GM12878 (cell line): ENCODE results near the gene PSENEN. TPM values are rescaled to one million over a fixed set of nuclear protein-coding genes. Genes with fewer than 3 reads are reported as not detected.
A peak's percentile ranks its signal among the peaks of the same experiment; 100 is the strongest.

Experiments used
- ATAC-seq: fragments of 200-7000 bp; cut with Tn5 transposase; 3 replicates; pipeline ENCODE4 v1.9.1; 2020; ENCODE audit warnings: mild to moderate bottlenecking, moderate library complexity
- BruUV-seq: library from RNA; stranded (reverse); fragments of 400-500 nt; replicated peaks from 2 replicates; lab custom pipeline; 2021; lab: Mats Ljungman, UMichigan
- CTCF ChIA-PET: fragments of 300-600 bp; sonication (Branson Sonifier 250); formaldehyde crosslinking; extraction: SDS; loops from one replicate; lab custom pipeline; 2021; ENCODE audit warnings: inconsistent platforms; lab: Yijun Ruan, JAX
- POLR2A ChIA-PET: fragments of 350-600 bp; formaldehyde crosslinking; extraction: SDS; loops from one replicate; lab custom pipeline; 2021; ENCODE audit warnings: inconsistent platforms; lab: Charles Lee
- RAD21 ChIA-PET: fragments of 300-600 bp; sonication (Branson Sonifier 250); formaldehyde crosslinking; loops from one replicate; lab custom pipeline; 2023; ENCODE audit warnings: antibody characterized with exemption; ENCODE audit not compliant: unreplicated experiment; lab: Charles Lee
- SMC1A ChIA-PET: fragments of 300-600 bp; sonication (Branson Sonifier 250); formaldehyde crosslinking; loops from one replicate; lab custom pipeline; 2023; ENCODE audit not compliant: unreplicated experiment, uncharacterized antibody; lab: Charles Lee
- DNase-seq: peaks from one replicate; pipeline ENCODE4 v3.0.0-alpha.2; 2011; ENCODE audit warnings: low read depth, low spot score
- FAIRE-seq: peaks from 3 replicates; lab custom pipeline; 2011; peaks lifted over from hg19 to GRCh38; lab: Jason Lieb, UNC
- H2AFZ ChIP-seq: 2 replicates; pipeline ENCODE4 v1.6.0; 2011; ENCODE audit warnings: low read depth, low read length, control low read depth; ENCODE audit not compliant: control insufficient read depth
- H3K27ac ChIP-seq: 2 replicates; pipeline ENCODE4 v1.5.1; 2011; ENCODE audit warnings: control low read depth; ENCODE audit not compliant: control insufficient read depth, insufficient read depth
- H3K27me3 ChIP-seq, 2 experiments: replicated peaks in 1 of 2; 2 replicates each; pipeline versions ENCODE4 v1.6.0 to v1.6.1; 2011; ENCODE audit warnings: low read length in 1 of 2; ENCODE audit not compliant: control insufficient read depth in 2 of 2, insufficient read depth in 2 of 2
- H3K36me3 ChIP-seq, 2 experiments: 2 replicates each; pipeline ENCODE4 v1.5.1; 2011; ENCODE audit warnings: low read length in 1 of 2; ENCODE audit not compliant: control insufficient read depth in 2 of 2, insufficient read depth in 2 of 2
- H3K4me1 ChIP-seq: 2 replicates; pipeline ENCODE4 v1.6.1; 2011; ENCODE audit warnings: mild to moderate bottlenecking, low read length, moderate library complexity, mixed read lengths; ENCODE audit not compliant: control insufficient read depth, insufficient read depth
- H3K4me2 ChIP-seq: 2 replicates; pipeline ENCODE4 v1.6.0; 2011; ENCODE audit warnings: control low read depth; ENCODE audit not compliant: control insufficient read depth, insufficient read depth
- H3K4me3 ChIP-seq: fragments of 200-600 bp; sonication (generic); 2 replicates; pipeline ENCODE4 v1.5.1; 2016
- H3K79me2 ChIP-seq: 2 replicates; pipeline ENCODE4 v1.6.0; 2011; ENCODE audit warnings: low read length; ENCODE audit not compliant: control insufficient read depth, insufficient read depth
- H3K9ac ChIP-seq: 2 replicates; pipeline ENCODE4 v1.8.0; 2011; ENCODE audit warnings: low read length, control low read depth, mixed read lengths; ENCODE audit not compliant: control insufficient read depth, insufficient read depth
- H3K9me3 ChIP-seq: replicated peaks from 3 replicates; pipeline ENCODE4 v1.5.1; 2011; ENCODE audit warnings: mild to moderate bottlenecking, low read length; ENCODE audit not compliant: control insufficient read depth, insufficient read depth
- H4K20me1 ChIP-seq: 2 replicates; pipeline ENCODE4 v1.6.0; 2011; ENCODE audit not compliant: control insufficient read depth, insufficient read depth
- NR2C1 ChIP-seq: fragments of 450-650 bp; IDR thresholded peaks from 2 replicates; pipeline ENCODE4 v1.6.1; 2017; ENCODE audit warnings: antibody characterized with exemption, mild to moderate bottlenecking, moderate library complexity
- NR2C2 ChIP-seq: IDR thresholded peaks from 2 replicates; pipeline ENCODE4 v1.6.1; 2011; ENCODE audit warnings: borderline replicate concordance, low read depth; ENCODE audit not compliant: control insufficient read depth, insufficient read length
- PAX5 ChIP-seq: IDR thresholded peaks from 2 replicates; pipeline ENCODE4 v1.6.1; 2011; ENCODE audit warnings: low read depth, low read length, borderline replicate concordance
- POLR2A ChIP-seq: IDR thresholded peaks from 2 replicates; pipeline ENCODE4 v1.6.1; 2011; ENCODE audit warnings: low read depth, mild to moderate bottlenecking, low read length
- WGBS: methylation state at CpG from one replicate; pipeline ENCODE4 v1.1.6; 2016; ENCODE audit warnings: low lambda C conversion rate; ENCODE audit not compliant: insufficient replicate concordance, insufficient coverage; ENCODE audit errors: missing lambda C conversion rate; 5-methylcytosine and 5-hydroxymethylcytosine counted together
- in situ Hi-C: fragments of 300-500 bp; cut with MboI; formaldehyde crosslinking; loops from 9 replicates; pipeline ENCODE4 v1.14.3; 2018; ENCODE audit warnings: mixed read lengths
- intact Hi-C: fragments of 100-400 bp; cut with micrococcal nuclease; formaldehyde crosslinking; loops from one replicate; pipeline ENCODE4 v1.14.2; 2022; ENCODE audit not compliant: unreplicated experiment
- polyA plus RNA-seq, 11 experiments: library from polyadenylated mRNA; depleted of rRNA in 4 of 11; unstranded in 6 of 11; stranded (reverse) in 5 of 11; fragments of >200 nt; fragmentation: Nextera tagmentation in 4 of 11; fragmentation: Illumina TruSeq in 1 of 11; extraction: Ambion mirVana in 4 of 11; extraction: Trizol in 1 of 11; gene quantifications; 1 replicate in 1 of 11; 2 replicates in 10 of 11; pipeline versions ENCODE4 v1.2.1 to v1.2.3, GENCODE V29; 2011 to 2016; ENCODE audit warnings: inconsistent platforms in 2 of 11, missing spikeins in 2 of 11, low read depth in 1 of 11
- total RNA-seq, 4 experiments: library from RNA; depleted of rRNA in 3 of 4; stranded (reverse); fragments of >200 nt in 3 of 4; fragmentation: Illumina TruSeq in 1 of 4; extraction: Trizol in 1 of 4; gene quantifications; 2 replicates each; pipeline versions ENCODE4 v1.2.1 to v1.2.3, GENCODE V29; 2013 to 2021
- TF ChIP-seq, protein P1 (sequence below): fragments of 450-650 bp; IDR thresholded peaks from 2 replicates; pipeline ENCODE4 v1.6.1; 2016; ENCODE audit warnings: mild to moderate bottlenecking
- TF ChIP-seq, protein P2 (sequence below): IDR thresholded peaks from 2 replicates; pipeline ENCODE4 v1.6.1; 2012; ENCODE audit warnings: low read depth, low read length, improper control_type of control experiment

PSENEN gene
- total and polyA plus RNA-seq, 10 of the 15 experiments (the other 5 are each of a cell fraction or from before 2014, with no cell fraction given), result 14.4 to 178 (median 43.5) TPM

DNA sequence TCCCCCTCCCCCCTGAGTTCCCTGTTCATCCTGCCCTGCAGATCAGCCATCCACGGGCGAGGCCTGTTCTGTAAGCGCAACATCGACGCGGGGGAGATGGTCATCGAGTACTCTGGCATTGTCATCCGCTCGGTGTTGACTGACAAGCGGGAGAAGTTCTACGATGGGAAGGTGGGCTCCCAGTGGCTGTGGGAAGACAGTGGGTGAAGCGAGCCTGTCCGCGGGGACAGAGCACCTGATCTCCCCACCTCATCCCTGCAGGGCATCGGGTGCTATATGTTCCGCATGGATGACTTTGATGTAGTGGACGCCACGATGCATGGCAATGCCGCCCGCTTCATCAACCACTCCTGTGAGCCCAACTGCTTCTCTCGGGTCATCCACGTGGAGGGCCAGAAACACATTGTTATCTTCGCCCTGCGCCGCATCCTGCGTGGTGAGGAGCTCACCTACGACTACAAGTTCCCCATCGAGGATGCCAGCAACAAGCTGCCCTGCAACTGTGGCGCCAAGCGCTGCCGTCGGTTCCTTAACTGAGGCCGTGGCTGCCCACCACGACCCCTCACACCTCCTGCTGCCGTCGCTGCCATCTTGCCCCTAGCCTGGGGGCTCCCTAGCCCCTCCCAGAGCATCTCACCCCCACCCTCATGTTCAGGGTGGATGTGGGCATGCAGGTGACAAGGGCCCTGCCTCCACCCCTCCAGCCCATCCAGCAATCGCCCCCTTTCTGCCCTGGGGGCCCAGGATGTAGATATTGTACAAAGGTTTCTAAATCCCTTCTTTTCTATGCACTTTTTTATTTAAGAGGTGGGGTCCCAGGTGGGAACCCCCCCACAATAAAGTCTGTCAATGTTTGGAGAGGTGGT, 7.2 kb upstream of the PSENEN start:
- POLR2A ChIA-PET, result interaction anchor here (1.3 kb wide), 1 partner anchor 20 kb away, joined by 5 read pairs; no protein-coding TSS in a partner anchor
- SMC1A ChIA-PET, result interaction anchor here (1.2 to 1.8 kb wide), 2 partner anchors 20 to 42 kb away, joined by 3 to 5 read pairs; no protein-coding TSS in a partner anchor

More for the DNA sequence above, 7.2 kb upstream of the PSENEN start:
- H3K4me1 ChIP-seq, result peaks cover 16% of the 10 kb centered on the region
- 93% methylated on average over 37 of the region's 37 CpGs for WGBS
- intact Hi-C loops, result no loop called here
- BruUV-seq, result no TSS peak
- no peak overlapping the region for H3K9ac ChIP-seq
- H3K36me3 ChIP-seq, result peaks cover 13 to 30% of the 10 kb centered on the region in 2 experiments; a peak in 3 of 4 replicates
- FAIRE-seq (no peak), DNase-seq (no peak), ATAC-seq (no peak)
- no peak overlapping the region for H2AFZ ChIP-seq
- CTCF ChIA-PET, result interaction anchor here (1.2 to 2.1 kb wide), 3 partner anchors 18 to 46 kb away, joined by 4 to 7 read pairs (median 7); no protein-coding TSS in a partner anchor
- H3K79me2 ChIP-seq, result peaks cover 15% of the 10 kb centered on the region
- H3K9me3 ChIP-seq, result no peaks in the 10 kb centered on the region
- in situ Hi-C loops, result no loop called here
- no peak overlapping the region for H3K27ac ChIP-seq
- no peak overlapping the region for H3K4me3 ChIP-seq
- RAD21 ChIA-PET, result interaction anchor here (1.2 kb wide), 1 partner anchor 45 kb away, joined by 4 read pairs; no protein-coding TSS in a partner anchor
- H3K4me2 ChIP-seq, result no peak overlapping the region
- no peaks in the 10 kb centered on the region for H3K27me3 ChIP-seq
- TF ChIP-seq, protein P1, sequence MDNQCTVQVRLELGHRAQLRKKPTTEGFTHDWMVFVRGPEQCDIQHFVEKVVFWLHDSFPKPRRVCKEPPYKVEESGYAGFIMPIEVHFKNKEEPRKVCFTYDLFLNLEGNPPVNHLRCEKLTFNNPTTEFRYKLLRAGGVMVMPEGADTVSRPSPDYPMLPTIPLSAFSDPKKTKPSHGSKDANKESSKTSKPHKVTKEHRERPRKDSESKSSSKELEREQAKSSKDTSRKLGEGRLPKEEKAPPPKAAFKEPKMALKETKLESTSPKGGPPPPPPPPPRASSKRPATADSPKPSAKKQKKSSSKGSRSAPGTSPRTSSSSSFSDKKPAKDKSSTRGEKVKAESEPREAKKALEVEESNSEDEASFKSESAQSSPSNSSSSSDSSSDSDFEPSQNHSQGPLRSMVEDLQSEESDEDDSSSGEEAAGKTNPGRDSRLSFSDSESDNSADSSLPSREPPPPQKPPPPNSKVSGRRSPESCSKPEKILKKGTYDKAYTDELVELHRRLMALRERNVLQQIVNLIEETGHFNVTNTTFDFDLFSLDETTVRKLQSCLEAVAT, result peak; percentile 51; the same call in 1 of the 2 replicates
- no peak for TF ChIP-seq NR2C2
- no peak for TF ChIP-seq NR2C1
- TF ChIP-seq POLR2A, result peak; percentile 39
- TF ChIP-seq, protein P2, sequence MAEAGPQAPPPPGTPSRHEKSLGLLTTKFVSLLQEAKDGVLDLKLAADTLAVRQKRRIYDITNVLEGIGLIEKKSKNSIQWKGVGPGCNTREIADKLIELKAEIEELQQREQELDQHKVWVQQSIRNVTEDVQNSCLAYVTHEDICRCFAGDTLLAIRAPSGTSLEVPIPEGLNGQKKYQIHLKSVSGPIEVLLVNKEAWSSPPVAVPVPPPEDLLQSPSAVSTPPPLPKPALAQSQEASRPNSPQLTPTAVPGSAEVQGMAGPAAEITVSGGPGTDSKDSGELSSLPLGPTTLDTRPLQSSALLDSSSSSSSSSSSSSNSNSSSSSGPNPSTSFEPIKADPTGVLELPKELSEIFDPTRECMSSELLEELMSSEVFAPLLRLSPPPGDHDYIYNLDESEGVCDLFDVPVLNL, result no peak
- TF ChIP-seq PAX5, result peak; percentile 82; the same call in 1 of the 2 replicates
- H4K20me1 ChIP-seq, result no peaks in the 10 kb centered on the region
